Measurements from ENCODE around the gene MFSD1. TPM values are rescaled to one million over a fixed set of nuclear protein-coding genes. Genes with fewer than 3 reads are reported as not detected.
A peak's percentile ranks its signal among the peaks of the same experiment; 100 is the strongest.

Gene MFSD1
- polyA plus RNA-seq, 1 donor from 2014 or later = 66.6 TPM

DNA sequence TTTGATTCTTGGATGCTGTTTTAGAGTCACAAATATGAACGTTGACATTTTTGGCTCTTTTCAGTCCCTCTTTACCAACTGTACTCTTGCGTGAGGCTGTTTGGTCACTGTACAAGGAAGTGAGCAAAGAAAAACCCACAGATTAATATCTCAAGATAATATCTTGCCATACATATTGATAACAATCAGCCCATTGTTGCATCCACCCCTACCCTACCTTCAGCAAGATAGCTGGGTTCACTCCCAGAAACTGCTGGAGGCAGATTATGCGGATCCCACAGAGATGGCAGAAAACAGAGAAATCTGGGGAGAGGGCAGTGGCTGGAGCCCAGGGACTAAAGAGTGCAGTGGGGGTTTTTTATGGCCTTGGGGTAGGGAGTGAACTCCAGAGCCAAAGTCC is 29.9 kb upstream of the MFSD1 start:
- peaks cover 7% of the 10 kb centered on the region for H3K36me3 Mint-ChIP-seq
- H3K9me3 Mint-ChIP-seq = no peaks in the 10 kb centered on the region
- H3K4me1 Mint-ChIP-seq = peaks cover 0 to 2% (median 0%) of the 10 kb centered on the region in 3 donors
- H3K4me3 Mint-ChIP-seq = no peak overlapping the region
- peak overlapping the region in 1 of 3 donors; percentile 91 for H3K27ac Mint-ChIP-seq
- H3K27me3 Mint-ChIP-seq = no peaks in the 10 kb centered on the region

DNA sequence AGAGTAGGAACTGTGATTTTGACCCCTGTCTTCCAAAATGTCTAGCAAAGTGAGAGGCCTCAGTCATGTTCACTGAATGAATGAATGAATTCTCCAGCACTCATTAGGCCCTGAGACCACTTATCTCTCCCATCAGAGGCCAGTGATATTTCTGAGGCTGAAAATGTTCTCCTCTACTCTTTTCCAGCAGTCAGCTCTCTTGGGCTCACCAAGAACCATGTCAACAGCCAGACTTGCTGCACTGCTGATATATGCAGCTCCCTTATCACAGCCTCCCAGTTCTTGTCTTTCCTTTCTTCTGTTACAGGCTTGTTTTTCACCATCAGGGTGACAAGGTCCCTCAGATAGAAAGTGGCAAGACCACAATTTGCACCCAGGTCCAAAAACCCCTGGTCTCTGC is 28.7 kb upstream of the MFSD1 start:
- Mint-ChIP-seq H3K27ac (no peak overlapping the region), H3K4me1 (peaks cover 0 to 2% (median 0%) of the 10 kb centered on the region in 3 donors), H3K27me3 (no peaks in the 10 kb centered on the region), H3K9me3 (no peaks in the 10 kb centered on the region), H3K4me3 (no peak overlapping the region), H3K36me3 (peaks cover 7% of the 10 kb centered on the region)

DNA sequence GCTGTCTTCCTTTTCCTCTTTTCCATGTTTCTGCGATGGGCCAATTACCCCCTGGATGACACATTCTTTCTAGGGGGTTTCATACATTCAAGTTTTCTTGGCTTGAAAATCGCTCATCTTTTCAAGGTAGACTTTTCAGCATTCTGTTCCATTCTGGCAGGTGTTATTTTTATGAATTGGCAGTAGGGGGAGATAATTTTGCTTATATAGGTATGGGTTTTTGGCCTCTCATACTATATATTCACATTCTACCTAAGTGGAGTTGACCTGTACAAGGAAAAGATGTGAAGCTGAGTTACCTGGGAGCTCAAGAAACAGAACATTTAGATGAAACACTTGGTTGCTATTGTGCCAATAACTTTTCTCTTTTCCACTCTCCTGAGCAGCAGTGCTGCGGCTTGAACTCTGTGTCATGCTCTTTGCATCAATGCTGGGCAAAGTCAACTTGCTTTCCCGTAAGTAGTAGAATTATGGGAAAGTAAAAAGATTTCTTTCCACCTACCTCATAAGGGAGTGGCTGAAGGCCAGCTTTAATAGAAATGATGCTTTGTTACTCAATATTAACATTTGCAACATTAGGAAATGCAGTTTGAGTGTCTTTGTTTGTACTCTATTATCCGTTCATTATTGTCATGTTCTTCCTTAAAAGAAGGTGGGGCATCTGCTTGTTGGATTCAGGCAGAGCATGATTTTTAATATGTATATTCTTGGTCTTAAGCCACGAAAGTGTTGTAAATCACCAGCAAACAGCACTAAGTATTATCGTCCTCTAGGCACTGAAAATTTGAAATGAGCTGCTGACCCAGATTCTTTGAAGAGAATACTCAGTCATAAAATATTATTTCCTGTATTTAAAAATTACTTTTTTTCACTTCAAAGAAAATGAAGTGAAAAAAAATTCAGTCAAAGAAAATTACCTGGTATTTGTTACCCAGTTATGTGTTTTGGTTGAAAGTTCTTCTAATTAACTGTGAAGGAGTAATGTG is 27.7 kb upstream of the MFSD1 start:
- Mint-ChIP-seq H3K27me3 (no peaks in the 10 kb centered on the region), H3K9me3 (no peaks in the 10 kb centered on the region), H3K36me3 (peaks cover 7% of the 10 kb centered on the region), H3K4me1 (peaks cover 0 to 2% (median 0%) of the 10 kb centered on the region in 3 donors), H3K4me3 (no peak overlapping the region), H3K27ac (no peak overlapping the region)

DNA sequence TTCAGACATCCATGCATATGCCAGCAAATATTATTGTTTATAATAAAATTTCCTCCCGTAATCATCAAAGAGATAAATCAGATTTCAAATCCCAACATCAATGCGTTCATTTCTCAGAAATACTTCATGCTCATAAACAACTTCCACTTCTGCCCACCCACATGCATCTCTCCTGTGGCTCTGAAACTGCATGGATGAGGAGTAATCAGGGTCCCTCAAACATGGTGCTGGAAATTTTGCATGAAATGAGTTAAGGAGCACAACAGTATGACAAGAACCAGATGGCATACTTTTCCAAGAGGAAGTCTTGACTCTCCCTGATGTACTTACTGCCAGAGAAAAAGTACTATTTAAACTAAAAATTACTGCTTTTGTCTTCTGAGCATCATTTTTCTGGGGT is 26.9 kb upstream of the MFSD1 start:
- Mint-ChIP-seq H3K36me3 (peaks cover 7% of the 10 kb centered on the region), H3K4me3 (no peak overlapping the region), H3K27ac (no peak overlapping the region), H3K4me1 (peaks cover 0 to 2% (median 0%) of the 10 kb centered on the region in 3 donors), H3K27me3 (no peaks in the 10 kb centered on the region), H3K9me3 (no peaks in the 10 kb centered on the region)

DNA sequence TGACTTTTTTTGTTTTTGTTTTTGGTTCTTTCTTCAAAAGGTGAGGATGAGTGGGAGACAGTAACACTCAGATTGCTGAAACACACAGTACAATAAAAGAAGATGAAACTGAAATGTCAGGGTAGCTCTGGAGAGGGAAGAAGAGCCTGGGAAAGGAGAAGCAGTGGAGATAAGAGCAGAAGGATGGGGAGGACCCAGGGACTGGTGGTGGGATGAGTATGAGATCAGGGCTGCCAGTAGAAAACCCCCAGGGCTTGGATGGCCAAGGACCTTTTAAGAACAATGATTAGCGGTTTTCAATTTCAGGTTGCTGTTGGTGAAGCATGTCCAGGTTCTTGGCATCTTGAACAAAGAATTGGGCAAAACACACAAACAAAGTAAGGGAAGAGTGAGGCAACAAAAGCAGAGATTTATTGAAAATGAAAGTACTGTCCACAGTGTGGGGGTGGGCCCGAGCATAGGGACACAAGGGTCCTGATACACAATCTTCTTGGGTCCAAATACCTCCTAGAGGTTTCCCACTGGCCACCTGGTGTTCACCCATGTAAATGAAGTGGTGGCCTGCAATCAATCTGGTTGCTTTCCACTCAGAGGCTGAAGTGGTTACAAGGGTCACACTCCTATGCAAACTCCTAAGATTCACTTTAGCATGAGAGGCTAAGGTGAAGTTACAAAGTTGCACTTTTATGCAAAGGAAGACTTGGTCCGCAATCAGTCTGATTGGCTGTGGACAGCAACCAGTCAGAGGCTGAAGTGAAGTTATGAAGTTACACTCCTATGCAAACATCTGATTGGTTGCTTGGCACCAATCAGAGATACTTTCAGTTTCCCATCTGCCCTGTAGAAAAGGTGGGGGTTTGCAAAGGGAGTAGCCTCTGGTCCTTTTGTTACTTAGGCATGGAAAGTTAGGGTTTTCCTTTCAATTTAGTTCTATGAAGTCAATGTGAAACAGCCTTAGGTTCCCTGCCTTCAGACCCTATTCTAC is 26.1 kb upstream of the MFSD1 start:
- H3K27ac Mint-ChIP-seq = no peak overlapping the region
- no peaks in the 10 kb centered on the region for H3K27me3 Mint-ChIP-seq
- H3K4me1 Mint-ChIP-seq = peaks cover 0 to 2% (median 0%) of the 10 kb centered on the region in 3 donors
- H3K36me3 Mint-ChIP-seq = peaks cover 6% of the 10 kb centered on the region
- H3K4me3 Mint-ChIP-seq = peak overlapping the region in 1 of 4 donors; percentile 70
- peaks cover 0 to under 1% (median 0%) of the 10 kb centered on the region in 3 donors for H3K9me3 Mint-ChIP-seq

DNA sequence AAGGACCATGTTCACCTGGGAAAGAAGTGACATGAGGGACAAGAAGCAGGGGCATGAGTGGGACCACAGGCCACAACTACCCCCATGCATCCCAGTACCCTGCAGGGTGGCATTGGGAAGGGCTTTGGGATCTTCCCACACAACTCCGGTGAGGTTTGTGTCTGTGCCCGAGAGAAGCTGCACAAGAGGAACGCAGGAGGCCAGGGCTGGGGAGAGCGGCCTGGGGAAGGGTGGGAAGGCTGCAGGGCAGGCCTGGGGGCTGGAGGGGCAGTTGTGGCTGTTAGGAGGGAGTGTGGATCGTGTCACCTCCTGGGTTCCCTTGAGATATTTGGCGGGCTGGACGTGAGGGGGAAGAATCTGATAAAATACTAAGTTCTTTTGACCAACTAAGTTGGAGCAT is 25.3 kb upstream of the MFSD1 start:
- no peaks in the 10 kb centered on the region for H3K27me3 Mint-ChIP-seq
- peaks cover 0 to 2% (median 0%) of the 10 kb centered on the region in 3 donors for H3K4me1 Mint-ChIP-seq
- H3K4me3 Mint-ChIP-seq = no peak overlapping the region
- peaks cover 0 to 1% (median 0%) of the 10 kb centered on the region in 3 donors for H3K9me3 Mint-ChIP-seq
- no peak overlapping the region for H3K27ac Mint-ChIP-seq
- H3K36me3 Mint-ChIP-seq = peaks cover 6% of the 10 kb centered on the region

DNA sequence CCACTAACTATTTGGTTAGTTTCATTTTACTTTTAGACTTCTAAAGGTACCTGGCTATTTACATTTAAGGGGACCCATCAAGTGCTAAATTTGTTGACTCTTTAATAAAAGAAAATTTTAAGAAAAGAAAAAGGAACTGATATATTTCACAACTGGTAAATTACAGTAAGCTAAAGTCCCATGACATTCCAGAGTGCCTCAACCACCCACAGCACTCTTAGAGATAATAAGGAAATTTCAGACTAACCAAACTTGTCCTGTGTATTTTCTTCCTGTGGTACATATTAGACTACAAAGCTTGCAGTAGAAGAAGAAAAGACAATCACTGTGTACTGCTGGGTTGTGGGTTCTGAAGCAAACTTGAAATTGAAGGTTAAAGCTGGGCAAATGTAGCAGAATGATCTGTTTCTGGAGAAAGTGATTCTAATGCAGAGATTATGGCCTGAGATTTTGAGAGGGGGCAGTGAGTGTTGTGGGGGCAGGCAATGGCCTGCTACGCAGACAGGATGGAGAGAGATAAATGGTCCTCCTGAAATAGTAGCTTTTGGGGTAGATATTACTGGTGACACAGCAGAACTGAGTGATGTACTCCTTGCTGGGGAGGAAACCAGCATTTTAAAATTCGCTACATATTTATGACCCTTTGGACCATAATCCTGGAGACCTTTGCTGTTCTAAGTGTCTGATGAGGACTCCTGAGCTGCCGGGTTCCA is 24.5 kb upstream of the MFSD1 start:
- peaks cover 6% of the 10 kb centered on the region for H3K36me3 Mint-ChIP-seq
- H3K27me3 Mint-ChIP-seq = no peaks in the 10 kb centered on the region
- no peak overlapping the region for H3K4me3 Mint-ChIP-seq
- H3K27ac Mint-ChIP-seq = no peak overlapping the region
- H3K4me1 Mint-ChIP-seq = peaks cover 0 to 2% (median 0%) of the 10 kb centered on the region in 3 donors
- peaks cover 0 to 1% (median 0%) of the 10 kb centered on the region in 3 donors for H3K9me3 Mint-ChIP-seq

DNA sequence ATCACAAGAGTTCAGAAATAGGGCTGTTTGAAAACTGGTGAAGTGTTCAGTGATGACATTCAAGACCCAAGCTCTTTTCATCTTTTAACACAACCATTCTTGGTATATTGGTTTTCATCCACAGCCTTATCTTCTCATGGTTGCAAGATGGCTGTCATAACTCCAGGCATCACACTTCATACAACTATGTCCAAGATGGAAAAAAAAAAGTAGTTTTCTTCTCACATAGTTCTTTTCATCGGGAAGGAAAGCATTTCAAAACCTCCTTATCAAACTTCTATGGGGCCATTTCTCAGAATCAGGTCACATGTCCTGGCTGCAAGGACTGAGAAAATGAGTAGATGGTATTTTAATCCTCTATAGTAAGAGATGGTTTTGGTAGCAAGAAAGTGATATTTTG is 21.1 kb upstream of the MFSD1 start:
- H3K36me3 Mint-ChIP-seq = no peaks in the 10 kb centered on the region
- H3K27me3 Mint-ChIP-seq = no peaks in the 10 kb centered on the region
- H3K9me3 Mint-ChIP-seq = peaks cover 0 to 1% (median 0%) of the 10 kb centered on the region in 3 donors
- H3K4me1 Mint-ChIP-seq = no peaks in the 10 kb centered on the region
- no peak overlapping the region for H3K4me3 Mint-ChIP-seq
- no peak overlapping the region for H3K27ac Mint-ChIP-seq

DNA sequence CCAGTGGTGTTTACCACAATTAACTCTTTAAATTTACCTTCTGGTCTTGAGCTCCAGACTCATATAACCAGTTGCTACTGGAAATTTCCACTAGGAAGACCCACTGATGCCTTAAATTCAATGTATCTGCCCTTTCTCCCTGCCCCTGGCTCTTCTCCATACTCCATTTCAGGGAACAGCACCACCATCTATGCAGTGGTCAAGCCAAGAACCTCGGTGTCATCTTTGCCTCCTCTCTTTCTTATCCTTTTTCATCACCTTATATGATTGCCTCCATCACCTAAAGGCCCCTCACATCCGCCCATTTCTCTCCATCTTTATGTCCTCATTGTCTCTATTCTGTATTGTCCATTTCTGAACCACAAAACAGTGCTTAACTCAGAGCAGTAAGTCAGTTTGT is 20.7 kb upstream of the MFSD1 start:
- Mint-ChIP-seq H3K36me3 (no peaks in the 10 kb centered on the region), H3K4me1 (no peaks in the 10 kb centered on the region), H3K27me3 (no peaks in the 10 kb centered on the region), H3K9me3 (peaks cover 0 to 1% (median 0%) of the 10 kb centered on the region in 3 donors), H3K27ac (no peak overlapping the region), H3K4me3 (no peak overlapping the region)

DNA sequence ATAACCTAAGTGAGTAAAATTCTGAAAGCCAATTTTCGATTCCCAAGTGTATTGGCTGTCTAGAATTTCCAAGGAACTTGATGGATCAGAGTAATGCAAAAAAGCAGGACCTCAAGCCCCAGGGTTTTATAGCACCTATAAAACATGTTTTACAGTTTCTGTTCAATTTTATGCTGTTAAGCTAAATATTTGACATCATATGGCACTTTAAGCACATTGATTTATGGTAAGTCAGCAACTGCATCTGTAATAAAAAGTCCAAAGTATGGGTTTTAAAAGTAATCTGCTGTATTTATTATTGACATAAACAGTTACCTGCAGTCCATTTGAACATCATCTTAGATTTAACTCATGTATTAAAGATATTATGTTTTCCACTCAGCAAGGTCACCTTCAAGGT is 20.0 kb upstream of the MFSD1 start:
- Mint-ChIP-seq H3K27me3 (no peaks in the 10 kb centered on the region), H3K36me3 (no peaks in the 10 kb centered on the region), H3K4me3 (no peak overlapping the region), H3K9me3 (peaks cover 0 to 4% (median 1%) of the 10 kb centered on the region in 3 donors), H3K4me1 (no peaks in the 10 kb centered on the region), H3K27ac (no peak overlapping the region)

DNA sequence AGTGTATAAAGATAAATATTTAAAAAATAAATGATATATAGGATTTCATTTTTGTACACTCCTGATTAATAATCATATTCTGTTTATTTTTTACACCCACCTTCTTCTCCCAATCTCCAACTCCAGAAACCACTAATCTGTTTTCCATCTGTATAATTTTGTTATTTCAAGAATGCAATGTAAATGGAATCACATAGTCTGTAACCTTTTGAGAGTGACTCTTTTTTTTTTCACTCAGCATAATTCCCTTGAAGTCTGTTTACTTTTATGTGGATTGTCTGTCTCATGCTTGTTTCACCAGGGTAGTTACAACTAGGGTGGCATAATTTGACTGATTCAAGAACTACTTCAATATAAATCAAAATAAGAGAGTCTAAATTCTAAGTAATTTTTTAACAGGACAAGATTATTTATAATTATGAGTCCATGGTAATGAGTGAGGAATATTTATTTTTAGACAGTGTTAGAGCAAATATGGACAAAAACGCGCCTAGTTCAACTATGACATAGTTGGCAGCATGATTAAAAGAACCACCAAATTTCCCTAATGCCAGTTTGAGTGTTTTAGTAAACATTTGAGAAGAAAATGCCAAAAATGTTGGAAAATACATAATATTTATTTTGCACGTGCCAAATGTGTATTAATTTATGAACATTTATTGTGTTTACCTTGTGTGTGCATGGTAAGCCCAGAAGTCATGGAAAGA is 19.4 kb upstream of the MFSD1 start:
- Mint-ChIP-seq H3K27ac (no peak overlapping the region), H3K4me1 (no peaks in the 10 kb centered on the region), H3K9me3 (peaks cover 0 to 8% (median 1%) of the 10 kb centered on the region in 3 donors), H3K4me3 (no peak overlapping the region), H3K36me3 (no peaks in the 10 kb centered on the region), H3K27me3 (no peaks in the 10 kb centered on the region)

DNA sequence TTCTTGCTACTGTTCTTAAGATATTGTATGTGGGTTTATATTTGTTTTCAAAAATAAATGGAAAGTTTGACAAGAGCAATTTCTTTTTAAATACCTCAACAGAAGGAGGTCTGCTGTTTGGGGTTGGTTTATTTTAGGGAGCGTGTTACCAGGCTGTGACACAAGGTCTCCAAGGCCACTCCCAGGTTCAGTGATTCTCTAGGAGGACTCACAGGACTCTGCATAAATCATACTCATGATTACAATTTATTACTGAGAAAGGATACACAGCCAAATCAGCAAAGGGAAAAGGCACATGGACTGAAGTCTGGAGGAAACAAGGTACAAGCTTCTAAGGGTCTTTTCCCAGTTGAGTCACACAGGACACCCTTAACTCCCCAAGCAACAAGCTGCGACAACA is 18.8 kb upstream of the MFSD1 start:
- H3K4me3 Mint-ChIP-seq = no peak overlapping the region
- no peaks in the 10 kb centered on the region for H3K4me1 Mint-ChIP-seq
- no peak overlapping the region for H3K27ac Mint-ChIP-seq
- H3K9me3 Mint-ChIP-seq = peaks cover 0 to 9% (median 1%) of the 10 kb centered on the region in 3 donors
- H3K36me3 Mint-ChIP-seq = no peaks in the 10 kb centered on the region
- no peaks in the 10 kb centered on the region for H3K27me3 Mint-ChIP-seq

DNA sequence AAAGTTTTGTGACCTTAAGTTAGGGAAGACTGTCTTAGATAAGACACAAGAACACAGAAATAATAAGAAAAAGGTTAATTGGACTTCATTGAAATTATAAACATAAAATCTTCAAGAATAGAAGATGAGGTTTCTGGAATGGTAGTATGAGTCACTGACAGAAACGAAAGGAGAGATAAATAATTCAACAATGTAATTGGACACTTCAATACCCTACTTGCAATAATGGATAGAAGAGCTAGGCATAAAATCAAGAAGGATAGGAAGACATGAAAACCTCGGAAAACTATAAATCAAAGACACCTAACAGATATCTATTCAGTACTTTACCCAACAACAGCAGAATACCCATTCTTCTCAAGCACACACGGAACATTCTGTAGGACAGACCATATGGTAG is 15.9 kb upstream of the MFSD1 start:
- Mint-ChIP-seq H3K36me3 (no peaks in the 10 kb centered on the region), H3K4me1 (no peaks in the 10 kb centered on the region), H3K27me3 (no peaks in the 10 kb centered on the region), H3K9me3 (peaks cover 0 to 9% (median 0%) of the 10 kb centered on the region in 3 donors), H3K27ac (no peak overlapping the region), H3K4me3 (no peak overlapping the region)

DNA sequence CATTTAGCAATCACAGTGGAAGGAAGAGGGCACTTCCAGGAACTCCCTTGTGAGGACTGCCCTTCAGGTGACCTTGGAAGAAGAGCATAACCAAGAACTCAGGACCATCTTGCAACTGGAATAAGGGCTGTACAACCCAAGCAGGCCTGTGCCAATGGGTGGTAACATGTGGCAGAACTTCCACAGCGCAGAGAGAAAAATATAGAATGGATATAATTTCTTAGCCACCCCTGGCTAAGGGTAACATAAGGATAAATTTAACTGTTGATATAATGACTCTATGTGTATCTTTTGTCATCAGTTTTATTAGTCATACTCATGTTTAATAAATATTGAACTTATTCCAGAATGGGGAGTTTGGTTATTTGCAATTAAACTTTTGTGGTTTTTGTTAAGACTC is 13.4 kb upstream of the MFSD1 start:
- peaks cover 3 to 5% (median 3%) of the 10 kb centered on the region in 3 donors for H3K4me1 Mint-ChIP-seq
- H3K36me3 Mint-ChIP-seq = no peaks in the 10 kb centered on the region
- H3K27me3 Mint-ChIP-seq = no peaks in the 10 kb centered on the region
- H3K9me3 Mint-ChIP-seq = peaks cover 0 to 9% (median 0%) of the 10 kb centered on the region in 3 donors
- H3K27ac Mint-ChIP-seq = no peak overlapping the region
- H3K4me3 Mint-ChIP-seq = no peak overlapping the region

All from IgD-negative memory B cell (primary cell).